Measurements from ENCODE around the gene STUM. TPM values are rescaled to one million over a fixed set of nuclear protein-coding genes. Genes with fewer than 3 reads are reported as not detected.

STUM gene
- total RNA-seq, 2 experiments from 2014 or later = not detected

DNA sequence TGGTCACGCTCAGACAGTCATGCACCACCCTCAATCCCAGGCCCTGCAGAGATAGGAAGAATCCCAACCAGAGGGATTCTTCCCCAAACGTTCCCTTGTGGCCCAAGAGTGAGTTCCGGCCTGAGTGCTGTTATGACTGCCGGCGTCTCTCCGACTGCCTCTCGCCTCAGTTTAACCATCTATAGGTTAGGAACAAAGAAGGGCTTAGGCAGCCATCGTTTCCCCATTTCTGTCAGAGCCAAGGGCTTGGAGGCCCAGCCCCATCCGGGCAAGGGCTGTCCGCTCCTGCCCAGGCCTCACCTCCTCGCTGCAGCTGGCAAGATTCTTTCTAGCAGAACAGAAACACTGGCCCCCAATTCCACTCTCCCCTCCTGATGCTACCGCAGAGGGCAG lies 58.7 kb downstream of the STUM start:
- DNase-seq = no peak
- H3K4me3 Mint-ChIP-seq = no peak overlapping the region
- no peaks in the 10 kb centered on the region for H3K36me3 Mint-ChIP-seq (ENCODE audit: low read depth)
- H3K4me1 Mint-ChIP-seq (ENCODE audit: low read depth) = no peaks in the 10 kb centered on the region
- ATAC-seq (ENCODE audit: poor library complexity) = no peak
- TF ChIP-seq, protein P1, sequence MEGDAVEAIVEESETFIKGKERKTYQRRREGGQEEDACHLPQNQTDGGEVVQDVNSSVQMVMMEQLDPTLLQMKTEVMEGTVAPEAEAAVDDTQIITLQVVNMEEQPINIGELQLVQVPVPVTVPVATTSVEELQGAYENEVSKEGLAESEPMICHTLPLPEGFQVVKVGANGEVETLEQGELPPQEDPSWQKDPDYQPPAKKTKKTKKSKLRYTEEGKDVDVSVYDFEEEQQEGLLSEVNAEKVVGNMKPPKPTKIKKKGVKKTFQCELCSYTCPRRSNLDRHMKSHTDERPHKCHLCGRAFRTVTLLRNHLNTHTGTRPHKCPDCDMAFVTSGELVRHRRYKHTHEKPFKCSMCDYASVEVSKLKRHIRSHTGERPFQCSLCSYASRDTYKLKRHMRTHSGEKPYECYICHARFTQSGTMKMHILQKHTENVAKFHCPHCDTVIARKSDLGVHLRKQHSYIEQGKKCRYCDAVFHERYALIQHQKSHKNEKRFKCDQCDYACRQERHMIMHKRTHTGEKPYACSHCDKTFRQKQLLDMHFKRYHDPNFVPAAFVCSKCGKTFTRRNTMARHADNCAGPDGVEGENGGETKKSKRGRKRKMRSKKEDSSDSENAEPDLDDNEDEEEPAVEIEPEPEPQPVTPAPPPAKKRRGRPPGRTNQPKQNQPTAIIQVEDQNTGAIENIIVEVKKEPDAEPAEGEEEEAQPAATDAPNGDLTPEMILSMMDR (IDR thresholded peaks at IDR 0.05) = no peak
- no peaks in the 10 kb centered on the region for H3K9me3 Mint-ChIP-seq
- no peak overlapping the region for H3K4me3 ChIP-seq (ENCODE audit: low read length)
- H3K36me3 ChIP-seq (ENCODE audit: insufficient read depth, low read length) = no peaks in the 10 kb centered on the region
- ChIA-PET CTCF (interaction anchor here (1.8 kb wide), 1 partner anchor 199 kb away, joined by 4 read pairs; the partner anchor contains the start of gene PARP1), POLR2A (no interaction called here)
- no peak overlapping the region for H3K27ac ChIP-seq (ENCODE audit: low read depth in 1 of 2, low read length in 2 of 2)
- H3K9me3 ChIP-seq (ENCODE audit: control insufficient read depth in 1 of 2, insufficient read depth in 1 of 2, low read length in 2 of 2) = peaks cover 0 to 1% of the 10 kb centered on the region in 2 experiments
- intact Hi-C loops (cut with DNase I, micrococcal nuclease) = loop anchor here in 1 of 2 experiments (5.0 kb wide), 1 partner anchor 185 kb away; no protein-coding TSS in a partner anchor
- peaks cover 4% of the 10 kb centered on the region for H3K4me1 ChIP-seq (ENCODE audit: insufficient read depth, low read length)
- H3K27me3 ChIP-seq (ENCODE audit: control insufficient read depth in 1 of 2, insufficient read depth in 2 of 2, low read length in 2 of 2) = no peaks in the 10 kb centered on the region
- H3K27ac Mint-ChIP-seq = no peak overlapping the region
- H3K27me3 Mint-ChIP-seq = no peaks in the 10 kb centered on the region

DNA sequence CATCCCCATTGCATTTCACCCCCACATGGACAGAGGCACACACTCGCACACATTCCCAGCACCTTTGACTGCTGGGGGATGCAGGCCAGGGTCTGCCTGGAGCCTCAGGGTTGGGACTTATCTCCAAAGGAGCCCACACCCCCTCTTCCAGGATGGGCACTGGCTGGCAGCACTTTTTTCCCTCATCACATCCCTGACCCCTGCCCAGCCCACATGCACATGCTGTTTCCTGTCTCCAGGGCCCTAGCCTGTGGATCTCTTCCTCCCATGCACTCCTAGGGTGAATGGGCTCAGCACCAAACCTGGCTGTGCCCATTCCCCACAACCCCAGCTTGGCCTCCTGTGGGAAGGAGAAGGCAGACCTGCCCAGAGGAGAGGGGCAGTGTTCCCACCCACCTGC lies 59.3 kb downstream of the STUM start:
- Mint-ChIP-seq H3K4me1 (ENCODE audit: low read depth) (no peaks in the 10 kb centered on the region), H3K9me3 (no peaks in the 10 kb centered on the region), H3K4me3 (no peak overlapping the region), H3K27me3 (no peaks in the 10 kb centered on the region), H3K36me3 (ENCODE audit: low read depth) (no peaks in the 10 kb centered on the region), H3K27ac (no peak overlapping the region)
- DNase-seq (no peak), ATAC-seq (ENCODE audit: poor library complexity) (no peak)
- H3K27me3 ChIP-seq (ENCODE audit: control insufficient read depth in 1 of 2, insufficient read depth in 2 of 2, low read length in 2 of 2) = no peaks in the 10 kb centered on the region
- no peak overlapping the region for H3K27ac ChIP-seq (ENCODE audit: low read depth in 1 of 2, low read length in 2 of 2)
- H3K4me3 ChIP-seq (ENCODE audit: low read length) = no peak overlapping the region
- ChIA-PET CTCF (interaction anchor here (1.3 to 1.8 kb wide), 3 partner anchors 200 to 221 kb away, joined by 4 to 11 read pairs (median 6); partner anchors contain the start of gene PARP1), POLR2A (no interaction called here)
- H3K4me1 ChIP-seq (ENCODE audit: insufficient read depth, low read length) = peaks cover 4% of the 10 kb centered on the region
- intact Hi-C loops (cut with DNase I, micrococcal nuclease) = loop anchor here (1.0 to 5.0 kb wide), 2 partner anchors 184 to 186 kb away; no protein-coding TSS in a partner anchor
- H3K9me3 ChIP-seq (ENCODE audit: control insufficient read depth in 1 of 2, insufficient read depth in 1 of 2, low read length in 2 of 2) = no peaks in the 10 kb centered on the region
- TF ChIP-seq, protein P1 (IDR thresholded peaks at IDR 0.05) = no peak
- H3K36me3 ChIP-seq (ENCODE audit: insufficient read depth, low read length) = no peaks in the 10 kb centered on the region

DNA sequence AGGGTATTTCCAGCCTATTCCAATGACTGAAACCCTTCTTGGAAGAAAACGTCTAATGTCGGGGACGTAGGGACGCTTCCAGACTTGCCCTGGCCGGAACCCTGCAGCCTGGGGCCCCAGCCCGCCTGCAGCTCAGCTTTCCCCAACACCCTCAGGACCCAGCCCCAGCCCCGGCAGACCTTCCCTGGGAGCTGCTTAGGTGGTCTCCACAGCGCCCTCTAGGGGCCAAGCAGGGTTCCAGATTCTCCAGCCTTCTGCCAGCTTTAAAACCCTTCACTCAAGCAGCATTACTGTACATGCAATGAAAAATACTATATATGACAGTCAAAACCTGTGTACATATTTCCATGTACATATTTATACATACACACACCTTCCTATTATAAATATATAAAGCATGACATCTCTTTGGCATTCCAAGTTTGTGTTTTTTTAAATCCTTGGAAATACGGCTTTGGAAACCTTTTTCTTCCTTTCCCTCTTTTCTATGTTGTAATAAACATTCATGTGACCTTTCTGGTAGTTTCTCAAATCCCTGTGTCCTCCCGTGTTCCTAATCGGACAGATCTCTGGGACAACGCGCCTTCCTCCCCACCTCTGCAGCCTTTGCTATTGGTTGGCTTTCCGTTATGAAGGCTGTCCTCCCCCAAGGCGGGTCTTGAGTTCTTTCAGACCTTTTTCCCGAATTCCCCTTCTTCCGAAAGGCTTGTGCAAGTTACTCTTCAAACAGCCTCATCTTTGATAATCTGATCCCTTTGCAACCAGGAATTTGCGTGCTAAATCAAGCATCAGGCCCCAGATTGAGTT lies 60.3 kb downstream of the STUM start:
- POLR2A ChIA-PET = interaction anchor here (1.2 kb wide), 1 partner anchor 184 kb away, joined by 4 read pairs; no protein-coding TSS in a partner anchor

More for the DNA sequence above, 60.3 kb downstream of the STUM start:
- Histone ChIP-seq H3K4me1 (ENCODE audit: insufficient read depth, low read length) (peaks cover 4% of the 10 kb centered on the region), H3K9me3 (ENCODE audit: control insufficient read depth in 1 of 2, insufficient read depth in 1 of 2, low read length in 2 of 2) (no peaks in the 10 kb centered on the region), H3K27me3 (ENCODE audit: control insufficient read depth in 1 of 2, insufficient read depth in 2 of 2, low read length in 2 of 2) (no peaks in the 10 kb centered on the region), H3K27ac (ENCODE audit: low read depth in 1 of 2, low read length in 2 of 2) (no peak overlapping the region), H3K4me3 (ENCODE audit: low read length) (no peak overlapping the region), H3K36me3 (ENCODE audit: insufficient read depth, low read length) (no peaks in the 10 kb centered on the region)
- Mint-ChIP-seq H3K4me3 (no peak overlapping the region), H3K9me3 (no peaks in the 10 kb centered on the region), H3K36me3 (ENCODE audit: low read depth) (no peaks in the 10 kb centered on the region), H3K4me1 (ENCODE audit: low read depth) (no peaks in the 10 kb centered on the region), H3K27ac (no peak overlapping the region), H3K27me3 (no peaks in the 10 kb centered on the region)
- intact Hi-C loops (cut with DNase I, micrococcal nuclease) = loop anchor here (1.0 to 5.0 kb wide), 2 partner anchors 185 to 187 kb away; no protein-coding TSS in a partner anchor
- ATAC-seq (ENCODE audit: poor library complexity) (peak; percentile 80), DNase-seq (peak; percentile 45 to 84 (median 62))
- TF ChIP-seq, protein P1 (IDR thresholded peaks at IDR 0.05) = peak; percentile 93
- CTCF ChIA-PET = interaction anchor here (0.8 to 1.8 kb wide), 9 partner anchors 11 to 231 kb away, joined by 3 to 11 read pairs (median 4); partner anchors contain the start of gene PARP1

All from CD4-positive, alpha-beta T cell (primary cell).